LoVo (cell line): ENCODE measurements around the gene GEMIN8.

Source experiments
- DNase-seq: peaks from one replicate; pipeline ENCODE4 v3.0.0-alpha.2; 2016; ENCODE audit warnings: low spot score

The GEMIN8 gene, protein sequence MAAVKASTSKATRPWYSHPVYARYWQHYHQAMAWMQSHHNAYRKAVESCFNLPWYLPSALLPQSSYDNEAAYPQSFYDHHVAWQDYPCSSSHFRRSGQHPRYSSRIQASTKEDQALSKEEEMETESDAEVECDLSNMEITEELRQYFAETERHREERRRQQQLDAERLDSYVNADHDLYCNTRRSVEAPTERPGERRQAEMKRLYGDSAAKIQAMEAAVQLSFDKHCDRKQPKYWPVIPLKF

DNA sequence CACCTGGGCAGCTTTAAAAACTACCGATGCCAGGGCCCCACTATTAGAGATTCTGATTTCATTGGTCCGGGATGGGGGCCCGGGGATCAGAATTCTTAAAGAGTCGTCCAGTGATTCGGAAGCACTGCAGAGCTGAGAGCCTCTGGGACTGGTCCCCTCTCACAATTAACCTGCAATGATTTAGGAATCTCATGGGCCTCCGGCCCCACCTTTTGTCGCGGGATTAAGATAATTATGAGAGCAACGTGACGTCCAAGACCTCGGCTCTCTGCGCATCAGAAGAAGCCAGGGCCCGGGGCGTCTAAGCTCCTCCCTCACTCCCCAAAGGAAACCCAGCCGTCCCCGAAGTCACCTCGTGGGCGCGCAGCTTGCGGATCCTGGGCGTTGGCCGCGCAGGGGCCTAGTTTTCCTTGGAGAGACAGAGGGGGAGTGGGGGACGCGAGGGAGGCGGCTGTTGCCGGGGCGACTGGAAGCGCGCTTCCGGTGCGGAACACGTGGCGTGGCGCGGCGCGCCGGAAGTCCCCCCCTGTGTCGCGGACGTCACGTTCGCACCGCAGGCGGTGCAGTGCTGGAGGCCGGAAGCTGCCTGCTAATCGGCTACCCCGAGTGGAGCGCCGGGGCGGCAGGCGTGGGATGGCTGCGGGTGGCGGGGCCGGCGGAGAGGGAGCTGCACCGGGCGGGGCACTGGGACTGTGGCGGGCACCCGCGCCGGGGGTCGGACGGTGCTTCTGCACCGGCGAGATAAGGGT lies at the start of gene GEMIN8:
Gene GEMIN8 (minus strand): TSS at position 468 of the 749 bp plus-strand sequence. CDS start 8,414 bp downstream, outside the sequence.
- DNase-seq = peak; percentile 81

DNA sequence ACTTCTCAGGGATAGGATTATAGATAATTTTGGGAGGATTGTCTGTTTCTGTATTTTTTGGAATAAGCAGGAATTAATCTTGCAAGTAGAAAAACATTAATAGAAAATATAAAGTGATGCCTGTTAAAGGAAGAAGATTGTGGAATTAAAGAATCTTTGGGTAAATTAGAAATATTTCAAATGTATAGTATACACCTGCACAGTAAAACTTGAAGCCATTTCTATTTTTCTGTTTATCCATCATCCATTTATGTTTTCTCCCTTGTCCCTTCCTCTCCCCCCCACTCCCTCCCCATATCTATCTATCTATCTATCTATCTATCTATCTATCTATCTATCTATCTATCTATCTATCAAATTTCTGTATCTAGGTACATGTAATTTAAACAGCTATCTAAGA lies 46.9 kb upstream of the GEMIN8 start:
- no peak for DNase-seq

DNA sequence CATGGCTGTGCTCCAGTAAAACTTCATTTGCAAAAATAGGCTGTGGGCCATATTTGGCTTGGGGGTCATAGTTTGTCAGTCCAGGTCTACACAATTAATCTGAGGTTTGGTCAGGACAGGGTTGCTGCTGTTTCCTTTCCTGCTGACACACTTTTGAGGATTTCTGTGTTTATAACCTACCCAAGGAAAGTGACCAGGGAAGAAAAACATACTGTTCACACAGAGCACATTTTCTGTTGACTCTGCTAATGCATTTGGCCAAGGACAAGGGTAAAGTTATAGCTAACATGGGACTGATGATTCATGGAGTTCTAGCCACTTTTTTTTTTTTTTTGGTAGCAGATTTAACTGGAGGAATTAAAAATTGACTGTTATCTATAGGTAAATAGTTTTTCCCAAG lies 43.9 kb upstream of the GEMIN8 start:
- DNase-seq = no peak

DNA sequence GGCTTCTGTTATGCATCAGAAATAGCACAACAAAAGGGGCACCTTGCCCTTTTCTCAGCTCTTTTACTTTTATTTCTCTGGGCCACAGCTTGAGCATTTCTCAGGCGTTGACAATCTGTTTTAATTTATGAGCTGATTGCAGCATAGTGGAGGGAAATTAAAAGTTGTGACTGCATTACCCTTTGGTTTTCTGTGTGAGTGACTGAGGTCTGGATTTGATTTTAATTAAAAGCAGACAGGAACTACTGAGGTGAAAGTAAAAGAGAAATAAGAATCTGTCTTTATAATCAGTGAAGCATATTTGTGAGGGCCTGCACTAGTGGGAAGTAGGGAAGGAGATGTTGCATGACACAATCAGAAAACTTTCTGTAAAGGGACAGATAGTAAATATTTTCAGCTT lies 43.4 kb upstream of the GEMIN8 start:
- no peak for DNase-seq

DNA sequence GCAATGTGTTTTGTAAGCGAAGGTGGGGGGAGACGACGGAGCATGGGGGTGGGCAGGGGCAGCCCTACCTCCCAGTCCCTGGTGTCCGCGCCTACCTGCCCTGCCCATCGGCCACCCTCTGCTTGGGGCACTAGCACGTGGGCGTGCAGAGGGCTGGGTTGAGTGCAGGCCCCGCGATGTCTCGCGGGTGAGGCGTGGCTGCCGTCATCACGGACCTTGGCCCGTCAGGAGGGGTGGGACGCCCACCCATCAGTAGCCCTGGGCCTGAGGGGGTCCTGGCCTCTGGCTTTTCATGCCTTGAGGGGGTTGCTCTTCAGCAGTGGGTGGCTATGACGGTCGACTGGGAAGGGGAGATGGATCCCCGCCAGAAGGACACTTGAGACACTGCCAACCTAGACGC lies 36.1 kb upstream of the GEMIN8 start:
- no peak for DNase-seq

DNA sequence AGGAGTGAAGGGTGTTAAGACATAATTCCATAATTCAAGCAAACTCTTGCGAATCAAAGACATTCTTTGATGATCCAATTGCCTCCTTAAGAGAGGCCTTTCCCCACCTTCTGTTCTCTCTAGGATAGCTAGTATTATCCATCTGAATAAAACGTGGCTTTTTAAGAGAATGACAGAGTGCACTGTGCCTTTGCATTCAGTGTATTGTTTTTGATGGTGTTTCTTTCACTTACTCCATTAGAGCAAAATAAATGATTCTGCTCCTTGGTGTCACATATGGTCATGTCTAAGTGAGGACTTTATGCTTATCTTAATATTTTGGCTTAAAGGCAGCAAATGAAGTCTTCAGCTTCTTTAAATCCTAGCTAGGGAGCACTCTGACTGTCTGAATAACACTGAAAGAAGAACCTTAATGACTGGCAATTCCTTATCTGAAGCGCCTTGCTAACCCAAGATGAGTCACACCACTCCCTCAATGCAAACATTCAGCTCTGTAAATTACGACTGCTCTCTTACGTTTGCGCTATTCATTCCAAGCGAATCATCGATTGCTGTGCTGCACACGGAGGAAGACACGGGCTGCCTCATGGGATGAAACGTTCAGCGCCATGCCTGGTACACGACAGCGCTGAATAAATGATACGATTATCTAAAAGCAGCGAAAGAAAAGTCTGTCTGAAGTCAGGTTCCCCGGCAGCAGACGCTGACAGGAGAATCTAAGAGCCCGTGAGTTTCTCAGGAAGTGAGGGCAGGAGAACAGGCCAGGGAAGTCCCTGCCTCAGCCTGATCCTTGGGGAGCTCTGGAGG lies 35.1 kb upstream of the GEMIN8 start:
- DNase-seq = peak; percentile 65

DNA sequence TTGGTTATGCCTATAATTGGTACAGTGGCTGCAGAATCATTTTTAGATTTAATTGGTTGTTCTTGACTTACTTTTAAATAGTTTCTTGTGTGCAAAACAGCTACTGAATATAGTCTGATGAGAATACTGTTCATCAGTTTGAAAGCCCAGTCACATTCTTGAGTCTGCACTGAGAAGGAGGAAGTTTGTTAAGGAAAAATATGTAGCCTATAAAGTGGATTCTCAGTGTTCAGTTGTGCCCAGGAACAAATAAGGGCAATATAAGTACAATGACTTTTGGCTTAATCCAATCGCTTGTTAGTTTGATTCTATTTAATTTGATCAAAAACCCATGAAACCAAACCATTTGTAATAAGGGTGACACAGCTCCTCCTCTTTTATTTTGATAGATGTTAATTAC lies 32.8 kb upstream of the GEMIN8 start:
- DNase-seq = no peak

DNA sequence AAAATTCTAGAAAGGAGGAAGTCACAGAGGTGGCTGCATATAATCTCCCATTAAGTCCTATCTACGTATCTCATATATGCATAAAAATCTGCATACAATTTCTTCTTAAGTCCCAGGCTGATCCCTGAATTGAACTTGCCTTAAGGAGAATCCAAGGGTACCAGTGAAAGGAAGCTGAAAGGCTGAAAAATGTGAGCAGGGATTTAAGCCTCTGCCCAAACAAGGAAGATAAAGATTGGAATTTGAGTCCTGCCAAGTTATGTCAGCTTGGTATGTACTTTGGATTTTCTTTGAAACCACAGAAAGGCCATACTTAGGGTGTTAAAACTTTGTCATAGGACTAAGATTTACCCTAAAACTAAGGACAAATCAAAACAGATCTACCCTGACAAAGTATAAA lies 26.5 kb upstream of the GEMIN8 start:
- no peak for DNase-seq

DNA sequence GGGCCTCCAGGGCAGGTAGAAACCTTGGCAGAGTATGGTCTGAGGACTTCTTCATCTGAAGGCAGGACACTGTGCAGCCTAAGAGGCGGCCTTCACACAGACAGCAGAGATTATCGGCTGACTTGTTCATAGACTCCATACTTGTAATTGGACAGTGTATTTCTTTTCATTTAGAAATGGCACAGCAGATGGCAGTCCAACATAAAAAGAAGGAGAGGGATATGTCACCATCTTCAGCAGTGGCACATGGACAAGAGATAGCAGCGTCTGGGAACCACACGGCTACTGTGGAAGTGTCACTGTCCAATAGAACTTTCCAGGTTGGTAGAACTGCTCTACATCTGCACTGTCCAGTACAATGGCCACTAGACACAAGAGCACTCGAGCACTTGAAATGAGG lies 21.7 kb upstream of the GEMIN8 start:
- no peak for DNase-seq

DNA sequence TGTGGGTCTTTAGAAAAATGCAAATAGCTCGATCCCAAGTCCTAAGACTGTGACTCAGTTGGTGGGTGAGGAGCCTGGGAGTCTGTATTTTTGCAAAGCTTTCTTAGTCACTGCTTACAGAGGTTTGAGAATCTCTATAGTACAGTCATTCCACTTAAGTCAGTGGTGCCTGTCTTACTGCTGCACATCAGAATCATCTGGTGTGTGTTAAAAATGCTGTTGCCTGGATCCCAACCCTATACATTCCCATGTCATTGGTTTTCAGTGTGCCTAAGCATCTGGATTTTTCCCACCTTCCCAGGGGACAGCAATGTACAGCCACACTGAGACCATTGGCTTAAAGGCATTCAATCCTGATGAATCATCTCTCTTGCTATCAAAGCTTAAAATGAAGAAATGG lies 21.0 kb upstream of the GEMIN8 start:
- DNase-seq = no peak

DNA sequence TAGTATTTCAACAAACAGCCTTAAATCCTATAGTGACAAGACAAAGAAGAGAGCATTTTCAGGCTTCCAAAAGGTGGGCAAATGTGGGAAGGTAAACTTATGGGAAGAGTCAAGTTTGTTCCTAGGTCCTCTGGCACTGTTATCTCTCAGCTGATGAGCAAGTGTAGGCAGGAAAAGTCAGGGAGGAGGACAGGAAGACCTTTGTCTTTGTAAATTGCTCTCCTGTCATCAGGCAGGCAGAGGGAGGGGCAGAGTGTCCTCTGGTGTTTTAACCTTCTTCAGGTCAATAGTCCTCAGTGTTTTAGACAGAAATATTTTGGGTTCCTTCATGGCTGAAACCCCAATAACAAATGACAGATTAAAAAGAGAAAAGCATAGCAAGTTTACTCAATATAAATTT lies 13.5 kb upstream of the GEMIN8 start:
- DNase-seq = no peak

DNA sequence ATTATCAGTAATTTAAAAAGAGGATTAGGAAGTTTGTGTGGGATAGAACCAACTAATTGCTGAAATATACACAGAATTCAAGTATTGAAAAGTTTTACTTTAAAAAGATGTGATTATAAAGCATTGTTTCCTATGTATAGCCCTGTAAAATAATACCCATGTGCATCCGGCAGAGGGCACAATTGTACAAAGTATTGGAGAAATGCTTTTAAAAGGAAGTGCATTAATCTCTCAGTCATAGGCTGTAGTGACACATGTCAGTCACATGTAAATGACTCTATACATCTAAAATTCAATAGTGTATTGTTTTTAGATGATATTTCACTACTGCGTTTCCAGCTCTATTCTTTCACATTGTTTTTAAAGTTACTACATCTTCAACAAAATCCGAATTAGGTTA lies 9.7 kb upstream of the GEMIN8 start:
- peak; percentile 36 for DNase-seq

DNA sequence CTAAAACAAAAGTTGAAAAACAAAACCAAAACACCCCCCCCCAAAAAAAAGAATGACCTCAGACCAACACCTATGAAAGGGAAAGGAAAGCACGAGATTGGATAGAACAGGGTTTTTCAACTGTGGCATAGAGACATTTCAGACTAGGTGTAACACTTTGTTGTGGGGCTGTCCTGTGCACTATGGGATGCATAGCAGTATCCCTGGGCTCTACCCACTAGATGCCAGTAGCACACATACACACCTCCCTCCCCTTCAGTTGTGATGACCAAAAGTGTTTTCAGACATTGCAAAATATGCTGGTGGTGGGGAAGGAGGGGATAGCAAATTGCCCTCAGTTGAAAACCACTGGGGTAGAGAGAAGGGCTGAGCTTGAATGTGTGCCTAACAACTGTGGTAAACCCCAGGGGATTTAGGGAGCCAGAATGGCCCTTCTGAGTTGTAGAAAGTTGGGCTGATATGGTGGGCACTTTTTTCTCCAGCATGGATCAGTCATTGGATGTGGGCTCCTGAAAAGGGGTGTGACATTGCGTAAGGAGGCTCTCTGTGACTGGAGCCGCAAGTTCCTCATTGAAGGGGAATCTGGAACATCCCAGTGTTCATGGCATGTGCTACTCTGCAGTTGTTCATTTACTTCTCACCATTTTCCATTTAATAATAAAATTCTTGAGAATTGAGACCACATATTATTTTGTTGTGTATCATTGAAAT lies 8.8 kb upstream of the GEMIN8 start:
- no peak for DNase-seq

DNA sequence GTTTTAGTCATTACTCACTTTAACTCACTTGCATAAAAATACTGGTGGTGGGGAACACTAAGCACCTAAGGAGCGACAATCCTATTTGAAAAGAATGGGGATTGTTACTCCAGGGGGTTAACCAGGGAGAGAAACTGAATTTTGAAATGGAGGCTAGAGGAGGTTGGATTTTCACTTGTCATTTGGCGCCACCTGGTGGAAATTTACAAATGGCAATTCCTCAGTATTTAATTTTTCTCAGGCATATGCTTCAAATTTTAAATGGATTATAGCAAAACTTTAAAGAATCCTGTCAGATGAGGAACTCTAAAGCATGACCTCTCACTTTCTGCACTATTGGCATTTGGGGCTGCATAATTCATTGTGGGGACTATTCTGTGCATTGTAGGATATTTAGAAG lies 2.7 kb upstream of the GEMIN8 start:
- DNase-seq = peak; percentile 37

DNA sequence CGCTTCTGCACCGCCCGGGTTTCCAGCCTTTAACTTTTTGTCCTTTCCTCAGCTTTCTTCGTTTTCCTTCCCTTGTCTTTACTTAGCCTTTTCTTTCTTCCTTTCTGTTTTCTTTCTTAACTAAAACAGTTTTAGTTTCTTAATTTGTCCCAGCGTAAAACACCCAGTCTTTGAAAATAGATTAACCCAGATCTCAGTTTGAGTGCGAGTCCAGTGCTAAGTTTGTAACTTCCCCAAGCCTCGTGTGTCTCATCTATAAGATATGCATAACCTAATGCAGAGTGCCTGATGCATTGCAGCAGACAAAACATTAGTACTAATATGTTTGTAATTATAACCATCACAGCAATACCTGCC lies 460 bp upstream of the GEMIN8 start:
- no peak for DNase-seq

DNA sequence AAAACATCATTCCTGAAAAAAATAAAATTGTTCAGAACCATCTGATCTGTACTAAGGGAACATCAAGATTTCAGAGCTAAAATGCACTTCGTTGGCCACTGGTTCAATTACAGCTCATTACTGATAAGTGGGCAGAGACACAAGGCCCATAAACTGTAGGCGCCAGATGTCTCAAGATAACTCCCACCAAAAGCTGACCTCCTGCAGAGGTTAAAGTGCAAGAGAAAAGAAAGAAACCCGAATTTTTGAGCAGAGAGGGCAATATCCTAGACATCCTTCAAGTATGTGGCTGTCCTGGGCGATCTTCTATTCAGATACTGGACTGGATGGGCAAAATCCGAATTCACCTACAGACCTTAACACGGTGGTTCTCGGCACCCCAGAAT lies 660 bp downstream of the GEMIN8 start:
- no peak for DNase-seq

DNA sequence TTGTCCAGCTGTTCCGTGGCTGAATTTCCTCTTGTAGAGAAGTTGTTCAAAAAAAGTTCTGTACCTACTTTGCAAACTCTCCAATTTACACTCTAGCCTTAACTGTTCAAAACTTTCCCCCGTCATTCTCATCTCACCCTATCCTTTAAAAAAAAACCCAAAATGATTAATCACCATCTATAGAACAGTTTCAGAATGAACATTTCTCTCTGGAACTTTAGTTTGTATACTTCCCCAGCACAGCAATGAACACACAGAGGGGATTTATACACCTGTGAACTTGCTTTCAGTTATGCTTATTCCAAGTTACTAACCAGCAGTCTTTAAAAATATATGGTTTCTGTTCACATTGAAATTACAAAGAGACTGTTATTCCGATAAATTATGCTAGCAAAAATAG lies 1.2 kb downstream of the GEMIN8 start:
- DNase-seq = no peak

DNA sequence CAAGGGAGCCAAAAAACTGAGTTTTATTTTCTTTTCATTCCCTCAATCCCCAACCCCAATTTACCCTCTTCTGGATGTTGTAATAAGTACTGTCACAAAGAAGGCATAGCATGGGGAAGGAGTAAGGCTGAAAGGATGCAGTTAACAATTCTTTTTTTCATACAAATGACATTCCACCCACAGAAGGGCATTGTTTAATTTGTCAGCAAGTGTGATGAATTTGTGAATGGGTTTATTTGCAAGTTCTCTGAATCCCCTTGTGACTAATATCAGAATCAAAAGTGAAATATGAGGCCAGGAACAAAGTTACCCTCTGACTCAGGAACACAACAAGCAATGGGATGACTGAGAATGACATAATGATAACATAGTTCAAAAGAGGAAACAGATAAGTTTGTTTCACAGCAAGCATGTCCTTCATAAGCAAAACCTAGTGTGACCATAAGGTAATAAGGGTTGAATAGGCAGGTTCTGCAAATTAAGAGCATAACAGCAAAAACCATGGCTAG lies 2.1 kb downstream of the GEMIN8 start:
- DNase-seq = no peak

DNA sequence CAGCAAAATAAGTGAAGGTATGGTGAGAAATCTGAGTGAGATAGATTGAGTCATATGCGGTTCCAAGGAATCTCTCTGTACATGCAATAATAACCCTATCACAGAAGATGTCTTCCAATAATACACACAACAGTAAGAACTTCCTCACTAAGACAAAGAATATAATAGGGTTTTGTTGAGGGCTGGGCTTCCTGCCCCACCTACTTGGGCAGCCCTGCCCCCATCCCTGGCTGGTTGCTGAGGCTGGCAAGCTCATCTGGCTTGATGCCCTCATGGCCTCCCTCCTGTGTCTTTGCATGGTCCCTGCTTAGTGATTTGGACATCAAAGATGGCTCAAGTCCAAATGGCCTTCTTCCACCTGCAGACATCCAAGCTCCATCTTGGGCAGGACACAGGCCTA lies 2.7 kb downstream of the GEMIN8 start:
- no peak for DNase-seq

DNA sequence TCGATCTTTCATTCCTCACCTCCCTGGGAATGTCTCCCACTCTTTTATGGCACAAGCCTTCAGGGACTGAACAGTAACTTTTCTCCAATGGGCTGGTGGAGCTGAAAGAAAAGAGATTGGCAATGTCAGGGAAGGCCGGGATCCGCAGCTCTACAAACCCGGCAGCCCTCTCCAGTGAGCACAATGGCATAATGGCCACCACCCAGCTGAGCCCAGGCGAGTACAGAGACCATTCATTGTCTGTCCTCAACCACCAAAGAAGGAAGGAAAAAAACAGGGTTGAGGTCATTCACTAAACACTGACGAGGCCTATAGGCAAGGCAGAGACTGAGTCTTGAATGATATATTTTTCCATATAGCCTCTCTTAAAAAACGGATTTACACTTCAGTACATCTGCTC lies 3.6 kb downstream of the GEMIN8 start:
- DNase-seq = no peak

DNA sequence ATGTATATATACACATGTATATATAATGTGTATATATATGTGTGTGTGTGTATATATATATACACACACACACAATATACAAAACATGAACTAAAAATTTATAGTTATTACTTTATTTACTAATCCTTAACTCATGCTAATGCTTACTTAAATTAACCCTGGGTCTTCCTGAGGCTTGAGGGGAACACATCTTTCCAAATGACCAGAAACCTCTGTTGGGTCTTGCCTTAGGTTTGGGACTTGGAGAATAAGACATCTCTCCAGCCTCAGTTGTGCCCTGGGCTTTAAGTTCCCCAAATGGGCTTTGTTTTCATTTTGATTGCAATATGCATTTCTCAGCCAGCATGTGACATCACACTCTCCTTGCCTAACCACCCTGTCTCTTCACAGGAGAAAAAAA lies 7.7 kb downstream of the GEMIN8 start:
- no peak for DNase-seq

DNA sequence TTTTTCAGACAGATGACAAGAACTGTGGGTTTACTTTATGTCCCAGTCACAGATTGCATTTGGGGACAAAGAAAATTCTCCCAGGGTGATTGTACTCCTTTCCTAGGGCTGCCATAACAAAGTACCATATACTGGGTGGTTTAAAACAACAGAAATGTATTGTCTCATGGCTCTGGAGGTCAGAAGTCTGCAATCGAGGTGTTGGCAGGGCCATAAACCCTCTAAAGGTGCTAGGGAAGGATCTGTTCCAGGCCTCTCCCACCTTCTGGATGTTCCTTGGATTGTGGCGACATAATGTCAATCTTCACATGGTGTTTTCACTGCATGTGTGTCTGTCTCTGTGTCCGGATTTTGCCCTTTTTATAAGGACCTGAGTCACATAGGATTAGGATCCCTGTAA lies 12.3 kb downstream of the GEMIN8 start:
- no peak for DNase-seq
